Calu3 (cell line): ENCODE results near the gene PTPN23. TPM values are rescaled to one million over a fixed set of nuclear protein-coding genes. Genes with fewer than 3 reads are reported as not detected.
A peak's percentile ranks its signal among the peaks of the same experiment; 100 is the strongest.

Experiments used
- BruUV-seq: library from RNA; stranded (reverse); fragments of 400-500 nt; replicated peaks from 2 replicates; lab custom pipeline; 2021; lab: Mats Ljungman, UMichigan
- CTCF ChIA-PET: fragments of 300-600 bp; sonication (Branson Sonifier 250); formaldehyde crosslinking; loops from one replicate; lab custom pipeline; 2022; ENCODE audit warnings: antibody characterized with exemption; lab: Charles Lee
- DNase-seq: peaks from one replicate; pipeline ENCODE4 v3.0.0; 2022
- H3K27ac Mint-ChIP-seq: one replicate; pipeline ENCODE4 v1.8.0; 2022; ENCODE audit warnings: mixed read lengths; ENCODE audit not compliant: unreplicated experiment
- H3K27me3 Mint-ChIP-seq: one replicate; pipeline ENCODE4 v1.8.0; 2022; ENCODE audit warnings: mixed read lengths; ENCODE audit not compliant: unreplicated experiment
- H3K36me3 Mint-ChIP-seq: one replicate; pipeline ENCODE4 v1.8.0; 2022; ENCODE audit warnings: mild to moderate bottlenecking, moderate library complexity, mixed read lengths; ENCODE audit not compliant: insufficient read depth, unreplicated experiment
- H3K4me1 Mint-ChIP-seq: one replicate; pipeline ENCODE4 v1.8.0; 2022; ENCODE audit warnings: mild to moderate bottlenecking, low read depth, mixed read lengths; ENCODE audit not compliant: unreplicated experiment
- H3K4me3 Mint-ChIP-seq: one replicate; pipeline ENCODE4 v1.8.0; 2022; ENCODE audit warnings: mild to moderate bottlenecking, low read depth, moderate library complexity, mixed read lengths; ENCODE audit not compliant: unreplicated experiment
- H3K9me3 Mint-ChIP-seq: one replicate; pipeline ENCODE4 v1.8.0; 2022; ENCODE audit warnings: low read depth, mixed read lengths; ENCODE audit not compliant: unreplicated experiment
- intact Hi-C: fragments of 100-400 bp; cut with micrococcal nuclease; formaldehyde crosslinking; loops from one replicate; pipeline ENCODE4 v1.10.0; 2022; ENCODE audit not compliant: unreplicated experiment
- total RNA-seq: library from RNA; stranded (reverse); gene quantifications from 2 replicates; pipeline ENCODE4 v1.2.3, GENCODE V29; 2022
- TF ChIP-seq, protein P1 (sequence below): fragments of 200-600 bp; IDR thresholded peaks from one replicate; pipeline ENCODE4 v1.8.0; 2022; ENCODE audit warnings: antibody characterized with exemption; ENCODE audit not compliant: unreplicated experiment

The PTPN23 gene
- total RNA-seq, 1 experiment from 2014 or later, result 57.6 TPM

GRCh38 chr3:47374587-47374986, 6.2 kb upstream of the PTPN23 start:
- H3K4me1 Mint-ChIP-seq, result peaks cover 8% of the 10 kb centered on the region
- no peak for DNase-seq
- BruUV-seq, result no TSS peak
- CTCF ChIA-PET, result no interaction called here
- H3K4me3 Mint-ChIP-seq, result no peak overlapping the region
- intact Hi-C loops, result loop anchor here (5.0 kb wide), 1 partner anchor 667 kb away; no protein-coding TSS in a partner anchor
- peaks cover 4% of the 10 kb centered on the region for H3K36me3 Mint-ChIP-seq
- no peak overlapping the region for H3K27ac Mint-ChIP-seq
- H3K9me3 Mint-ChIP-seq, result no peaks in the 10 kb centered on the region
- TF ChIP-seq, protein P1, sequence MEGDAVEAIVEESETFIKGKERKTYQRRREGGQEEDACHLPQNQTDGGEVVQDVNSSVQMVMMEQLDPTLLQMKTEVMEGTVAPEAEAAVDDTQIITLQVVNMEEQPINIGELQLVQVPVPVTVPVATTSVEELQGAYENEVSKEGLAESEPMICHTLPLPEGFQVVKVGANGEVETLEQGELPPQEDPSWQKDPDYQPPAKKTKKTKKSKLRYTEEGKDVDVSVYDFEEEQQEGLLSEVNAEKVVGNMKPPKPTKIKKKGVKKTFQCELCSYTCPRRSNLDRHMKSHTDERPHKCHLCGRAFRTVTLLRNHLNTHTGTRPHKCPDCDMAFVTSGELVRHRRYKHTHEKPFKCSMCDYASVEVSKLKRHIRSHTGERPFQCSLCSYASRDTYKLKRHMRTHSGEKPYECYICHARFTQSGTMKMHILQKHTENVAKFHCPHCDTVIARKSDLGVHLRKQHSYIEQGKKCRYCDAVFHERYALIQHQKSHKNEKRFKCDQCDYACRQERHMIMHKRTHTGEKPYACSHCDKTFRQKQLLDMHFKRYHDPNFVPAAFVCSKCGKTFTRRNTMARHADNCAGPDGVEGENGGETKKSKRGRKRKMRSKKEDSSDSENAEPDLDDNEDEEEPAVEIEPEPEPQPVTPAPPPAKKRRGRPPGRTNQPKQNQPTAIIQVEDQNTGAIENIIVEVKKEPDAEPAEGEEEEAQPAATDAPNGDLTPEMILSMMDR, result no peak
- no peaks in the 10 kb centered on the region for H3K27me3 Mint-ChIP-seq

DNA sequence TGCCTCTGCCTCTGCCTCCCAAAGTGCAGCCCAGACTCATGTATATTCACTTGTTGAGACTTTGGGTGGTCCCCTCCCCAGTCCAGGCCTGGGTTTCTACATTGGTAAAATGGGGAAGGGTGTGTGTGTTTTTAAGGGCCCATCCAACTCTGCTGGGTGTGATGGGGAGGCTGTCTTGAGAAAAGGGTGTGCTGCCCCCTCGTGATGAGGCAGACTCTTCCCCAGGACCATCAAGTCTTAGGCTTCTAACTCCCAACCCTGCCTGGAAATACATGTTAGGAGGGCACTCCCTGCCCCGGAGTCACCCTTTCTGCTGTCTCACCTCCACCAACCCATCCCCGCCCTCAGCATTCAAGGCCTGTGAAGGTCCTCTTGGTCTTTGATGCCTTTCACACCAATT, 4.4 kb upstream of the PTPN23 start:
- CTCF ChIA-PET, result no interaction called here
- TF ChIP-seq, protein P1, result no peak
- Mint-ChIP-seq H3K27me3 (no peaks in the 10 kb centered on the region), H3K36me3 (peaks cover 22% of the 10 kb centered on the region), H3K27ac (no peak overlapping the region), H3K4me3 (no peak overlapping the region), H3K4me1 (peaks cover 19% of the 10 kb centered on the region), H3K9me3 (no peaks in the 10 kb centered on the region)
- intact Hi-C loops, result no loop called here
- DNase-seq, result no peak
- no TSS peak for BruUV-seq

DNA sequence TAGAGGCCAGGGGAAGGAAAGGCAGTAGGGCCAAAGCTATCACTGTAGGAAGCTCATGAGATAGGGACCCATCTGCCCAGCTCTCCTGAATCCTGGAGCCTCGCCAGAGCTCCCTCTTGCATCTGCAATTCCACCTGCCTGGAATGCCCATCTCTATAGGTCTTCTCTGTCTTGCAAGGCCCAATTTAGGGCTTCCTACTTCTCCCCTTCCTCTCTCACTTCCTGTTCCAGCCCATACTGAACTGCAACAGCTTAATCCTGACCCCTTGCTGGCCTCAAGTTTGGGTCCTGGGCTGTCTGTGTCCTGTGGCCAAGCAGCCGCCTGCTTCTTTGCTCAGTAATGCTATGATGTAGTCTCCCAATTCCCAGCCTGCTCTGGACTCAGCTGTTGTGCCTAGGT, 3.6 kb upstream of the PTPN23 start:
- Mint-ChIP-seq H3K4me3 (no peak overlapping the region), H3K27ac (no peak overlapping the region), H3K9me3 (no peaks in the 10 kb centered on the region), H3K36me3 (peaks cover 30% of the 10 kb centered on the region), H3K27me3 (no peaks in the 10 kb centered on the region), H3K4me1 (peaks cover 27% of the 10 kb centered on the region)
- no TSS peak for BruUV-seq
- no peak for DNase-seq
- intact Hi-C loops, result no loop called here
- TF ChIP-seq, protein P1, result no peak
- CTCF ChIA-PET, result no interaction called here

- BruUV-seq, result no TSS peak
These were observed 2.0 kb upstream of the PTPN23 start for GRCh38 chr3:47378869-47379268.

More at GRCh38 chr3:47378869-47379268, 2.0 kb upstream of the PTPN23 start:
- DNase-seq, result no peak
- Mint-ChIP-seq H3K4me1 (peaks cover 39% of the 10 kb centered on the region), H3K27ac (peak overlapping the region; percentile 99), H3K9me3 (no peaks in the 10 kb centered on the region), H3K4me3 (peak overlapping the region; percentile 95), H3K27me3 (no peaks in the 10 kb centered on the region), H3K36me3 (peaks cover 42% of the 10 kb centered on the region)
- TF ChIP-seq, protein P1, result no peak
- CTCF ChIA-PET, result no interaction called here
- intact Hi-C loops, result no loop called here
